GM13977 (cell line): ENCODE results near the gene FANK1.

Experiments
- DNase-seq: peaks from one replicate; pipeline ENCODE4 v3.0.0; 2012; ENCODE audit warnings: low spot score
- CTCF ChIP-seq: IDR thresholded peaks from 2 replicates; pipeline ENCODE4 v1.5.1; 2012; ENCODE audit warnings: mild to moderate bottlenecking, control low read depth; ENCODE audit not compliant: insufficient read depth; ENCODE audit errors: extremely low read depth, missing control alignments
- in situ Hi-C: fragments of 300-500 bp; cut with MboI; formaldehyde crosslinking; loops from one replicate; pipeline ENCODE4 v1.12.0; 2022; ENCODE audit warnings: low sequenced_read_pairs, low pct_unique_long_range_greater_than_20kb, mixed read lengths, inconsistent platforms; ENCODE audit not compliant: unreplicated experiment

Gene FANK1

GRCh38 chr10:125852487-125852886, 43.9 kb upstream of the FANK1 start:
- in situ Hi-C loops: no loop called here
- DNase-seq: no peak
- TF ChIP-seq CTCF: no peak

GRCh38 chr10:125857185-125857760, 39.1 kb upstream of the FANK1 start:
- no peak for DNase-seq
- in situ Hi-C loops: no loop called here

GRCh38 chr10:125859128-125859817, 37.1 kb upstream of the FANK1 start:
- in situ Hi-C loops: no loop called here
- no peak for DNase-seq
- no peak for TF ChIP-seq CTCF

More at GRCh38 chr10:125857185-125857760, 39.1 kb upstream of the FANK1 start:
- no peak for TF ChIP-seq CTCF

DNA sequence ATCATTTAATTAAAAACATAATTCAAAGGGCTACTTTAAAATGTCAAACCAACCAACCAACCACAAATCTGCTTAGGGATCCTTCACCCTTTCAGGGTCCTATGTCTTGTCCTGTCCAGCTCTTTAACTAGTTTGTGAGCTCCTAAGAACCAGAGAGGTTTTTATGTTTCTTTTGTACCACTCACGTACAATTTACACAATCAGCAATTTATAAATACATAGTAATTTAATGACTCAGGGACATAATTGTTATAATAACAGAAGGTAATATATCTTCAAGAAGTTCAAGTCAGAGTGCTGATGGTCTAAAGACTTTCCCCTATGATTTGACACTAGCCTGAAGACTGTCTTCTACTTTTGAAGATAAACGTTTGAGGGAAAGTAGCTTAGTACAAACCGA, 31.2 kb upstream of the FANK1 start:
- TF ChIP-seq CTCF: no peak
- in situ Hi-C loops: no loop called here

DNA sequence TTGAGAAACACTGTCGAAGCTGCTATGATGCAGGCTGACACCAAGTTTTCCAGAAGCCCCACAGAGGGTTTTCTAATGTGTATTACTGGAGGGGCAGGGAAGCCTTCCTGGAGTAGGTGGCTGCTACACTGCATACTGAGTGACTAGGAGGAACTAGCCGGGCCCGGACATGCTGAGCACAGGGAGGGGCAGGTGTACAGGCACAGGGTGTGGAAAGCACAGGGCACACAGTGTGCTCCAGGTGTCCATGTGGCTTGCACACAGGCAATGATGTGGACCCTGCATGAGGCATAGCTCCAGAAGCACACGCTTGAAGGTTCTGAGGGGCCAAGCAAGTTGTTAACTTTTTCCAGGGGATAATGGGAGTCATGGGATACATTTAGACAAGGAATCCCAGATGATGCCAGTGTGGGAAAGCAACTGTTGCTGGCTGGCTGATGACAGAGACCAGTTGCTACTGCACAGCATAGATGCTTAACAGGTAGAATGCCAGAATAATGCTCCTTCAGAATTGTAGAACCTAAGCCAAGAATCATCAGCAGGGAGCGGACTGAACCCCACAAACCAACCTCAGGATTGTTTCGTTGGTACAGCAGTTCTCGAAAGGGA, 29.8 kb upstream of the FANK1 start:
- no peak for DNase-seq
- in situ Hi-C loops: no loop called here
- no peak for TF ChIP-seq CTCF

More for the DNA sequence above, 31.2 kb upstream of the FANK1 start:
- no peak for DNase-seq

GRCh38 chr10:125868372-125868975, 27.9 kb upstream of the FANK1 start:
- peak; percentile 44 for DNase-seq
- in situ Hi-C loops: no loop called here
- peak; percentile 79 for TF ChIP-seq CTCF
